ENCODE results near the gene C4orf33. TPM values are rescaled to one million over a fixed set of nuclear protein-coding genes. Genes with fewer than 3 reads are reported as not detected.
"Not testable (repeated sequence)": the region's sequence is repeated elsewhere in the genome, so short reads cannot be mapped to it uniquely, and the experiment has no call there.

C4orf33 gene
- polyA plus RNA-seq, 3 donors, result 12.0 to 13.3 (median 12.0) TPM

DNA sequence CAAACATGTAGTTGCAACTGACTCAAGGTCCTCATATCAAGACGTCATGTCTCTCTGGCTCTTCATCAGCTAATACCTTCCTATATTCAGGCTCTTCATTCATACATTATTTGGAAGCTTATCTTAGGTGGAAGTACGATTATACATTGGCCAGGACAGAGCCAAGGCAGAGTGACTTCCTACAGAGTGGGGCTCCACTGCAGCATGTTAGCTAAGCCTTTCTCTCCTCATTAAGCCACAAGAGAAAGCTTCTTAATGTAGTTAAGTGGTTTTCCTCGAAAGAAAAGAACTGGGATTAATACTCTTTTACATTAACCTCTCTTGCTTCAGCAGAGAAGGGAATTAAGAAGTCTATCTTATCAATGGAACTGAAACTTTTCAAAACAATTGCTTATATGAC lies 15.0 kb downstream of the C4orf33 start:
- no peak for DNase-seq (ENCODE audit: extremely low read depth in 1 of 11, low read depth in 9 of 11, low spot score in 4 of 11)

DNA sequence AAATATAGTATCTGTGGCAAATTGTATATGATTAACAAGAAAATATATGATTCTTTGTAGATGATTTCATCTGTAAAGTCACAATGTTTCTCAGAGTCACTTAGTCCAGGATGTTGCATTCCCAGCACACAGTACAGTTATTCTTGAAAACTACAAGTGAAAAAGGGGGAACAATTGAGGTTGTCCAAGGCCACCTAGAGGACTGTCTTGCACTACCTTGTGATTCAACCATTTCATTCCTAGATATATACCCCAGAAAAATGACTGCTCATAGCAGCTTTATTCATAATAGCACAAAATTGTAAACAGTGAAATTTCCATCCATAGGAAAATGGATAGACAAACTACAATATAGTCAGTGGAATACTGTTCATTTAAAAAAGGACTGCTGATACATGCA lies 16.0 kb downstream of the C4orf33 start:
- DNase-seq (ENCODE audit: extremely low read depth in 1 of 11, low read depth in 9 of 11, low spot score in 4 of 11), result no peak

DNA sequence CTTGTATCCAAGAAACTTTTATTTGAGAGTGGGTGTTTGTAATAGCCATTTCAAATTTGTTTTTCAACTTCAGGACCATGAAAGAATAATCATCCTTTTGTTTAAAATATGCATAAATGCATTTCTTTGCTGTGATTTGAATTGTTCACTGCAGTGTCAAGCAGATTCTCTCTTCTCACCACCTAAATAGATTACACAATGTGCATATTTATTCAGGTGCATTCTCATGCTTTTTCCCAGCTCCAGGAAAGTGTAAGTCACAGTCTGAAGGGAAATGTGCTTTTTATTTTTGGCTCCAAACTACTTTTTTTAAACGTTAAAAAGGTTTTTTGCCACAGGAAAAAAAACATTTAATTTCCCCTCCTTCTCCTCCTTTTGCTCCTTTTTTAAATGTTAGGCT lies 17.5 kb downstream of the C4orf33 start:
- no peak for DNase-seq (ENCODE audit: extremely low read depth in 1 of 11, low read depth in 9 of 11, low spot score in 4 of 11)

- no peak for DNase-seq (ENCODE audit: extremely low read depth in 1 of 11, low read depth in 9 of 11, low spot score in 4 of 11)
Observed at GRCh38 chr4:129113919-129114318, 18.0 kb downstream of the C4orf33 start.

GRCh38 chr4:129117705-129118104 lies 21.8 kb downstream of the C4orf33 start:
- no peak for DNase-seq (ENCODE audit: extremely low read depth in 1 of 11, low read depth in 9 of 11, low spot score in 4 of 11)

- DNase-seq (ENCODE audit: extremely low read depth in 1 of 11, low read depth in 9 of 11, low spot score in 4 of 11), result not testable (repeated sequence)
Observed at GRCh38 chr4:129126614-129127013, 30.7 kb downstream of the C4orf33 start.

DNA sequence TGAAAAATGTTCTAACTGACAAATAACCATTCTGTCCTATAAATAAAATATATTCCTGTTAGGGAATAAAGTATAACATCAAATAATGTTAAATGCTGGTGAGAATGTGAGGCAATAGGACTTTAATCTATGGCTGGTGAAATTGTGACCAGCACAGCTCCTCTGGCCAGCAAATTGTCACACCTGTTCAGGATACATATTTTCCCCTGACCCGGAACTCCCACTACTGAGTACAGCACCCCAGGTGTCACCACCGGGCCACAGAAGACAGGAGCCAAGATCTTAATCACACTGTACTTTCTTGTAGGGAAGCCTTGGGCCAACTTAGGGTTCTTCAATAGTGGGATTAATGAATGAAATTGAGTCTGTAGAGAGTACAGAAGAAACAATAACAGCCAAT lies 33.2 kb downstream of the C4orf33 start:
- no peak for DNase-seq (ENCODE audit: extremely low read depth in 1 of 11, low read depth in 9 of 11, low spot score in 4 of 11)

DNA sequence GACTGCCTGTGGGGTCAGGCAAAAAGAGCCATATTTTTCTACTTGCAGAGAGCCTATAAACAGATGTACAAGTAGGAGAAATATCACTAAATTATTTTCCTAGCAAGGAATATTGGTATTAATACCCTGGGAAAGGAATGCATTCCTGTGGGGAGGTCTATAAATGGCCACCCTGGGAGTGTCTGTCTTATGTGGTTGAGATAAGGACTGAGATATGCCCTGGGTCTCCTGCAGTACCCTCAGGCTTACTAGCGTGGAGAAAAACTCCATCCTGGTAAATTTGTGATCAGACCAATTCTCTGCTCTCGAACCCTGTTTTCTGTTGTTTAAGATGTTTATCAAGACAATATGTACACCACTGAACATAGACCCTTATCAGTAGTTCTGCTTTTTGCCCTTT lies 35.4 kb downstream of the C4orf33 start:
- no peak for DNase-seq (ENCODE audit: extremely low read depth in 1 of 11, low read depth in 9 of 11, low spot score in 4 of 11)

DNA sequence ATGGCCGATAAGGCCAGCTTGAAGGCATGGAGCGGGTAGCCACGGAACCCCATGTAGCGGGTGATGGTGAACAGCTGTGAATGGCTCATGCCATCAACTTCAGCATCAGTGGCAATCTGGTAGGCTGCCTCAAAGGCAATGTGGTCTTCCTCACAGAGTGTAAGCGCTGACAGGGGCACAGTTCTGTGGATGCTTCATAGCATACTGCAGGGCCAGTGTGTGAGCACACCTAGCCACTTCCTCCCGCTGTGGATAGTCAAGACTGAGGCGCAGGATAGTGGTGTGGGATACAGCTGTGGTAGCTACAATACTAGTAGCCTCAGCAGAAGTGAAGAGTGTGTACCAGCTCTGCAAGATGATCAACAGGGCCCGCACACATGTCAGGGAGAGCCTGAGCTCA lies 40.5 kb downstream of the C4orf33 start:
- no peak for DNase-seq (ENCODE audit: extremely low read depth in 1 of 11, low read depth in 9 of 11, low spot score in 4 of 11)

DNA sequence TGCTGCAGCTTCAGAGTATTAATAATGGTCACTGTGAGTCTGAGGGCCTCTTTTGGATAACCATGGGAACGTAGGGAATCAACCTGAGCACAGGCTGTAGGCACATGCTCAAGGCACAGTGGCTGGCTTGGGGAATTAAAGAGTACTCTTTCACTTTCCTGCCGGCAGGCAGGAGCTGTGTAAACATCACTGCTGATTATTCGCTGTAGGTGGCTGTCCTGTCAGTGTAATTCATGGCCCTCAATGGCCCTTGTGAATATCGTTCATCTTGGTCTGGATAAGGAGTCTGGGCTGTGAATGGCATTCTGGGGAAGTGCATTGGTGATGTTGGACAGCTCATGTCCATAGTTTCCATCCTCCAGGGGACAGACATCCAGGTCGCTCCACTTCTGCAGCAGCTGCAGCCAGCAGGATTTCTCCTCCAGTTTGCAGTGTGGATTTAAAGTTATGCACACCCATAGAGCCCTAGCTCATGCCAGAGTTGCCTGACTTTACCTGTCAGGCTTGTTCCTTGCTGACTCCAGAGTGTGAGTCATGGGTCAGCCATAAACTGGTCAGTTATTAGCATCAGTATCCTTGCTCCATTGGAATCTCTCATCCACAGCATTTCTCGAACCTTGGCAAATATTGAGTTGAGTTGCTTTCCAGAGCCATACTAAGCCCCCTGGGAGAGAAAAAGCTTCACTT lies 43.0 kb downstream of the C4orf33 start:
- no peak for DNase-seq (ENCODE audit: extremely low read depth in 1 of 11, low read depth in 9 of 11, low spot score in 4 of 11)

DNA sequence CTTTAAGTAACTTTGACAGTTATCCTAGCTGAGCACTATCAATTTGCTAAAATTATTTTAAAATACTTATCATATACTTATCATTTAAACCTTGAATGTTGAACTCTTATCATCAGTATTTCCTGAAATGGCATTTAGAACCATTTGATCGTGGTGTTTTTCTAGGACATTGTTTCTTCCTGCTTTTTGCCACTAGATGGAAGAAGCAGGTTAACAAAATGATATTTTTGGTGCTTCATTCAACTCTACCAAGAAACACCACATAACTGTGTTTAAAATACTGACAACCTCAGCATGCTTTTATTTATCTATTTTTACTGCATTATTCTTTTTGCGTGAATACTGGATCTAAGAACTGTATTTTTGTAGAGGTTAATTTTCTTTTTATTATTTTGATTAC lies 44.6 kb downstream of the C4orf33 start:
- no peak for DNase-seq (ENCODE audit: extremely low read depth in 1 of 11, low read depth in 9 of 11, low spot score in 4 of 11)

- DNase-seq (ENCODE audit: extremely low read depth in 1 of 11, low read depth in 9 of 11, low spot score in 4 of 11), result no peak
Observed at GRCh38 chr4:129143359-129143758, 47.4 kb downstream of the C4orf33 start.

GRCh38 chr4:129144755-129145206 lies 48.8 kb downstream of the C4orf33 start:
- DNase-seq (ENCODE audit: extremely low read depth in 1 of 11, low read depth in 9 of 11, low spot score in 4 of 11), result no peak

GRCh38 chr4:129145222-129145730 lies 49.3 kb downstream of the C4orf33 start:
- no peak for DNase-seq (ENCODE audit: extremely low read depth in 1 of 11, low read depth in 9 of 11, low spot score in 4 of 11)

DNA sequence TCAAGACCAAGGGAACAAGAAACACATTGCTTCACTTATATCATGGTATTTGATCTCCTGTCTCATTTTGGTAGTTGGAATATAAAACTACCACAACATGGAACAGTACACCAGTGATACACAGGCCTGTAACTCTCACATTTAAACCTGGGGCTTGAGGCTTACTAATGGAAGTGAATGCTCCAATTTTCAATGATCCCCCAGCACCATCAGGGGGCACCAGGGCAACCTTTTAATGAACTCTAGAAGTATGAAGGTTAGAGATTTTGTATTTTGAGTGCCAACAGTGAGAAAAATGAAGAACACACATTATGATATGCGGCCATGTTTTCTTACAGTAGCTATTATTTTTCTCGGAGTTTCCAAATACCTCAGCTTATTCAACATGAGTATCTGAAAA lies 50.7 kb downstream of the C4orf33 start:
- no peak for DNase-seq (ENCODE audit: extremely low read depth in 1 of 11, low read depth in 9 of 11, low spot score in 4 of 11)

- no peak for DNase-seq (ENCODE audit: extremely low read depth in 1 of 11, low read depth in 9 of 11, low spot score in 4 of 11)
Observed at GRCh38 chr4:129148892-129149291, 52.9 kb downstream of the C4orf33 start.

DNA sequence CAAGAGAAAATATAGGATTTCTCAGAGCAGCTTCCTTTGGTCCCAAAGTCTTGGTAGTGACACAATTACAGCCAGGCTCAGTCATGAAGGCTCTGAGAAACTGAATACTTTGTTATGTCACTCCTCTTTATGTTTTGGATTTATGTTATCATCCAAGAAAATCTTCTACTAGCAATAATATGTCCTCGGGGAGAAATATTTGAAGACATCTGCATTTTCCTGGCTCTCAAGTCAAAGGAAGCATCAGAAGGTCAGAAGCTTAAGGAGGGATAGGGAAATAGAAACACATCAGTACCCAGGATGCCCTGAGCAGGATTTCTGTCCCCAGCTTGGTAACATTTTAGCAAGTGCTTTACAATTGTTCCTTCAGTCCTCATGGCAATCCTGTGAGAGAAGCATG lies 54.0 kb downstream of the C4orf33 start:
- DNase-seq (ENCODE audit: extremely low read depth in 1 of 11, low read depth in 9 of 11, low spot score in 4 of 11), result no peak

GRCh38 chr4:129152350-129152749 lies 56.4 kb downstream of the C4orf33 start:
- DNase-seq (ENCODE audit: extremely low read depth in 1 of 11, low read depth in 9 of 11, low spot score in 4 of 11), result no peak

- no peak for DNase-seq (ENCODE audit: extremely low read depth in 1 of 11, low read depth in 9 of 11, low spot score in 4 of 11)
Observed at GRCh38 chr4:129153700-129154099, 57.7 kb downstream of the C4orf33 start.

- DNase-seq (ENCODE audit: extremely low read depth in 1 of 11, low read depth in 9 of 11, low spot score in 4 of 11), result no peak
Observed at GRCh38 chr4:129162450-129162849, 66.5 kb downstream of the C4orf33 start.

DNA sequence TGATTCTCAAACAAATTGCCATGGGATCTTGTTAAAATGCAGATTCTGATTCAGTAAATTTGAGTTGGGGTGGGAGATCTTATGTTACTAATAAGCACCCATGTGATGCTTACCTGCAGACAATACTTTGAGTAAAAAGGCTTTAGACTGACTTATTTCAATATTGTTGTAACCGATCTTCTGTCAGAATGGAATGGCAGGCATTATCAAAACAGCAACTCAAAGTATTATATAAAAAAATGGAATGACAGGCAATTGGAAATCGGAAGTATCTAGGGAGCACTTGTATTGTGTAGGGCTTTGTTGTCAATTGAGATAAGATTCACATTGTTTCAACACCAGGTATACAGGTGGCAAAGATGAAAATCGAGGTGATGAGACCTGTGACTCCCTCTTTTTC lies 67.5 kb downstream of the C4orf33 start:
- DNase-seq (ENCODE audit: extremely low read depth in 1 of 11, low read depth in 9 of 11, low spot score in 4 of 11), result no peak
